HAP-1 (cell line): ENCODE measurements around the gene INPP4B.

Source experiments
- DNase-seq, 2 experiments: peaks; one replicate each; pipeline ENCODE4 v3.0.0-alpha.2; 2016 to 2020; ENCODE audit warnings: low spot score in 2 of 2
- H3K27me3 ChIP-seq: fragments of 250-450 bp; sonication (Bioruptor Pico); 2 replicates; pipeline ENCODE4 v1.5.1; 2020; ENCODE audit warnings: low read depth, mild to moderate bottlenecking, moderate library complexity
- H3K36me3 ChIP-seq: fragments of 250-450 bp; sonication (Bioruptor Pico); replicated peaks from 2 replicates; pipeline ENCODE4 v1.5.1; 2020; ENCODE audit warnings: mild to moderate bottlenecking
- H3K4me1 ChIP-seq: fragments of 250-450 bp; sonication (Bioruptor Pico); 2 replicates; pipeline ENCODE4 v1.5.1; 2020; ENCODE audit warnings: mild to moderate bottlenecking
- H3K4me3 ChIP-seq: fragments of 250-450 bp; sonication (Bioruptor Pico); 2 replicates; pipeline ENCODE4 v1.5.1; 2020; ENCODE audit warnings: mild to moderate bottlenecking, moderate library complexity
- H3K9me3 ChIP-seq: fragments of 250-450 bp; sonication (Bioruptor Pico); 2 replicates; pipeline ENCODE4 v1.5.1; 2020; ENCODE audit warnings: mild to moderate bottlenecking, moderate library complexity
- in situ Hi-C: fragments of 300-500 bp; cut with MboI; formaldehyde crosslinking; loops from 3 replicates; pipeline ENCODE4 v1.14.3; 2020; ENCODE audit warnings: low sequenced_read_pairs, inconsistent platforms, mixed read lengths

INPP4B gene

GRCh38 chr4:142144813-142145212 is 701.3 kb downstream of the INPP4B start:
- in situ Hi-C loops, result no loop called here
- H3K27me3 ChIP-seq, result peaks cover 3% of the 10 kb centered on the region; the same call in 1 of the 2 replicates

GRCh38 chr4:142142366-142143054 is 703.6 kb downstream of the INPP4B start:
- no peaks in the 10 kb centered on the region for H3K36me3 ChIP-seq
- in situ Hi-C loops, result no loop called here
- H3K9me3 ChIP-seq, result no peaks in the 10 kb centered on the region
- no peak for DNase-seq
- H3K27me3 ChIP-seq, result peaks cover 3% of the 10 kb centered on the region; the same call in 1 of the 2 replicates
- no peaks in the 10 kb centered on the region for H3K4me1 ChIP-seq
- no peak overlapping the region for H3K4me3 ChIP-seq

More at GRCh38 chr4:142144813-142145212, 701.3 kb downstream of the INPP4B start:
- H3K36me3 ChIP-seq, result no peaks in the 10 kb centered on the region
- no peaks in the 10 kb centered on the region for H3K9me3 ChIP-seq
- H3K4me3 ChIP-seq, result no peak overlapping the region
- DNase-seq, result no peak
- H3K4me1 ChIP-seq, result no peaks in the 10 kb centered on the region

GRCh38 chr4:142141224-142141623 is 704.9 kb downstream of the INPP4B start:
- in situ Hi-C loops, result no loop called here
- no peaks in the 10 kb centered on the region for H3K36me3 ChIP-seq
- no peaks in the 10 kb centered on the region for H3K4me1 ChIP-seq
- H3K27me3 ChIP-seq, result 0 out of 2 replicates have a peak, but pooled peaks cover 3% of the 10 kb centered on the region
- H3K9me3 ChIP-seq, result no peaks in the 10 kb centered on the region
- no peak for DNase-seq
- H3K4me3 ChIP-seq, result no peak overlapping the region

- no peaks in the 10 kb centered on the region for H3K9me3 ChIP-seq
- no peaks in the 10 kb centered on the region for H3K36me3 ChIP-seq
- DNase-seq, result no peak
- H3K4me1 ChIP-seq, result no peaks in the 10 kb centered on the region
- H3K27me3 ChIP-seq, result no peaks in the 10 kb centered on the region
- H3K4me3 ChIP-seq, result no peak overlapping the region
- in situ Hi-C loops, result no loop called here
These were observed 715.4 kb downstream of the INPP4B start for GRCh38 chr4:142130666-142131065.

GRCh38 chr4:142129931-142130330 is 716.2 kb downstream of the INPP4B start:
- Histone ChIP-seq H3K4me1 (no peaks in the 10 kb centered on the region), H3K9me3 (no peaks in the 10 kb centered on the region), H3K36me3 (no peaks in the 10 kb centered on the region), H3K4me3 (no peak overlapping the region), H3K27me3 (no peaks in the 10 kb centered on the region)
- no peak for DNase-seq
- in situ Hi-C loops, result no loop called here

- Histone ChIP-seq H3K36me3 (no peaks in the 10 kb centered on the region), H3K4me3 (no peak overlapping the region), H3K9me3 (no peaks in the 10 kb centered on the region), H3K27me3 (no peaks in the 10 kb centered on the region), H3K4me1 (no peaks in the 10 kb centered on the region)
- DNase-seq, result no peak
- in situ Hi-C loops, result no loop called here
These were observed 716.6 kb downstream of the INPP4B start for GRCh38 chr4:142129473-142129872.

GRCh38 chr4:142128529-142128928 is 717.6 kb downstream of the INPP4B start:
- no peaks in the 10 kb centered on the region for H3K4me1 ChIP-seq
- in situ Hi-C loops, result no loop called here

GRCh38 chr4:142126890-142127497 is 719.1 kb downstream of the INPP4B start:
- Histone ChIP-seq H3K4me1 (no peaks in the 10 kb centered on the region), H3K9me3 (no peaks in the 10 kb centered on the region), H3K4me3 (no peak overlapping the region), H3K27me3 (no peaks in the 10 kb centered on the region), H3K36me3 (no peaks in the 10 kb centered on the region)
- peak; percentile 71 to 73 for DNase-seq
- in situ Hi-C loops, result no loop called here

More at GRCh38 chr4:142128529-142128928, 717.6 kb downstream of the INPP4B start:
- no peak overlapping the region for H3K4me3 ChIP-seq
- no peak for DNase-seq
- H3K9me3 ChIP-seq, result no peaks in the 10 kb centered on the region
- H3K27me3 ChIP-seq, result no peaks in the 10 kb centered on the region
- no peaks in the 10 kb centered on the region for H3K36me3 ChIP-seq

GRCh38 chr4:142124874-142125273 is 721.2 kb downstream of the INPP4B start:
- H3K36me3 ChIP-seq, result no peaks in the 10 kb centered on the region
- H3K27me3 ChIP-seq, result no peaks in the 10 kb centered on the region
- in situ Hi-C loops, result no loop called here
- H3K9me3 ChIP-seq, result no peaks in the 10 kb centered on the region
- no peak overlapping the region for H3K4me3 ChIP-seq
- DNase-seq, result no peak
- no peaks in the 10 kb centered on the region for H3K4me1 ChIP-seq

- no peaks in the 10 kb centered on the region for H3K9me3 ChIP-seq
- no peaks in the 10 kb centered on the region for H3K27me3 ChIP-seq
- in situ Hi-C loops, result no loop called here
- DNase-seq, result no peak
- H3K4me3 ChIP-seq, result no peak overlapping the region
- H3K4me1 ChIP-seq, result no peaks in the 10 kb centered on the region
- no peaks in the 10 kb centered on the region for H3K36me3 ChIP-seq
These were observed 724.4 kb downstream of the INPP4B start for GRCh38 chr4:142121448-142122350.

- no peak overlapping the region for H3K4me3 ChIP-seq
- H3K36me3 ChIP-seq, result no peaks in the 10 kb centered on the region
- no peaks in the 10 kb centered on the region for H3K4me1 ChIP-seq
- in situ Hi-C loops, result no loop called here
- H3K27me3 ChIP-seq, result no peaks in the 10 kb centered on the region
- H3K9me3 ChIP-seq, result no peaks in the 10 kb centered on the region
- DNase-seq, result no peak
These were observed 725.2 kb downstream of the INPP4B start for GRCh38 chr4:142120921-142121320.

GRCh38 chr4:142112451-142112850 is 733.6 kb downstream of the INPP4B start:
- Histone ChIP-seq H3K36me3 (no peaks in the 10 kb centered on the region), H3K4me1 (no peaks in the 10 kb centered on the region), H3K4me3 (no peak overlapping the region), H3K9me3 (no peaks in the 10 kb centered on the region), H3K27me3 (no peaks in the 10 kb centered on the region)
- no peak for DNase-seq
- in situ Hi-C loops, result no loop called here

GRCh38 chr4:142110136-142110535 is 736.0 kb downstream of the INPP4B start:
- Histone ChIP-seq H3K9me3 (no peaks in the 10 kb centered on the region), H3K27me3 (no peaks in the 10 kb centered on the region), H3K4me1 (no peaks in the 10 kb centered on the region), H3K36me3 (no peaks in the 10 kb centered on the region), H3K4me3 (no peak overlapping the region)
- DNase-seq, result no peak
- in situ Hi-C loops, result no loop called here

GRCh38 chr4:142104041-142104440 is 742.1 kb downstream of the INPP4B start:
- H3K27me3 ChIP-seq, result no peaks in the 10 kb centered on the region
- in situ Hi-C loops, result no loop called here
- H3K36me3 ChIP-seq, result no peaks in the 10 kb centered on the region
- H3K9me3 ChIP-seq, result no peaks in the 10 kb centered on the region
- DNase-seq, result no peak
- no peak overlapping the region for H3K4me3 ChIP-seq
- H3K4me1 ChIP-seq, result no peaks in the 10 kb centered on the region
